ENCODE measurements around the gene AGPAT1.

DNA sequence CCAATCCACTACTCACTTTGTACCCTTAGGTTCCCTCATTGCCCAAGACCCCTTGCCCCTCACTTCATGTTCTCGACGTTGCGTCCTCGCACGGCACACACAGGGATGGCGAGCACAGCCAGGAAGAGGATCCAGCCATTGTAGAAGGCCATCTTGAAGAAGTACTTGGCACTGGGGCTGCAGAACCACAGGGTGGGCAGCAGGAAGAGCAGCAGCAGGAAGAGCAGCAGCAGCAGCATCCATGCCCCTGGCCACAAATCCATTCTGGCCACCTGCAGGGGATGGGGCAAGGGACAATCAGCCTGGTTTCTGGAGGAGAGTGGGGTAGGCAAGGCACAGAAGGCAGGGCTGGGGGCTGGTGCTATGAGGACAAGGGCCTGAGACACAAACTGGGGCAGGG lies 4.7 kb downstream of the AGPAT1 start:
- no peak for TF ChIP-seq CHD2 (IDR thresholded peaks at IDR 0.05; ENCODE audit: low read length)
- no peak for TF ChIP-seq BCL11A (IDR thresholded peaks at IDR 0.05; ENCODE audit: low read depth in 2 of 2, low read length in 2 of 2)
